Measurements from ENCODE around the gene DIS3L2. TPM values are rescaled to one million over a fixed set of nuclear protein-coding genes. Genes with fewer than 3 reads are reported as not detected.
"Not testable (repeated sequence)": the region's sequence is repeated elsewhere in the genome, so short reads cannot be mapped to it uniquely, and the experiment has no call there.

DIS3L2 gene
- total RNA-seq, 1 experiment from 2014 or later: 15.8 TPM

GRCh38 chr2:232363784-232364615, 402.5 kb downstream of the DIS3L2 start:
- peak; percentile 44 for DNase-seq
- H3K4me3 ChIP-seq (ENCODE audit: low read length): peak overlapping the region; percentile 58
- H3K27me3 ChIP-seq (ENCODE audit: low read length): no peaks in the 10 kb centered on the region
- peak overlapping the region; percentile 99 for H2AFZ ChIP-seq (ENCODE audit: low read length)
- no peaks in the 10 kb centered on the region for H4K20me1 ChIP-seq (ENCODE audit: insufficient read depth, low read depth, low read length)
- H3K27ac ChIP-seq (ENCODE audit: low read length): no peak overlapping the region
- H3K9me2 ChIP-seq (replicated peaks; ENCODE audit: insufficient read depth, low read length): no peaks in the 10 kb centered on the region
- H3K4me1 ChIP-seq (ENCODE audit: low read length): peaks cover 7% of the 10 kb centered on the region
- H3K9me3 ChIP-seq (ENCODE audit: low read length): no peaks in the 10 kb centered on the region
- no peaks in the 10 kb centered on the region for H3K79me2 ChIP-seq (ENCODE audit: low read length)
- H3K4me2 ChIP-seq (ENCODE audit: low read depth, low read length, poor library complexity, severe bottlenecking): peak overlapping the region; percentile 67
- H3K36me3 ChIP-seq (ENCODE audit: insufficient read depth, low read length): no peaks in the 10 kb centered on the region
- peak overlapping the region; percentile 41 for H3K9ac ChIP-seq (ENCODE audit: low read length)

- not testable (repeated sequence) for DNase-seq; H3K4me1 ChIP-seq (ENCODE audit: low read length); H3K9ac ChIP-seq (ENCODE audit: low read length); H3K27ac ChIP-seq (ENCODE audit: low read length); H2AFZ ChIP-seq (ENCODE audit: low read length); H3K4me2 ChIP-seq (ENCODE audit: low read depth, low read length, poor library complexity, severe bottlenecking); H3K79me2 ChIP-seq (ENCODE audit: low read length); H3K36me3 ChIP-seq (ENCODE audit: insufficient read depth, low read length); H3K27me3 ChIP-seq (ENCODE audit: low read length); H4K20me1 ChIP-seq (ENCODE audit: insufficient read depth, low read depth, low read length); H3K9me3 ChIP-seq (ENCODE audit: low read length); H3K9me2 ChIP-seq (replicated peaks; ENCODE audit: insufficient read depth, low read length); H3K4me3 ChIP-seq (ENCODE audit: low read length)
These were observed 403.5 kb downstream of the DIS3L2 start for GRCh38 chr2:232364806-232365594.

GRCh38 chr2:232365621-232366321, 404.3 kb downstream of the DIS3L2 start:
- DNase-seq: peak; percentile 64
- Histone ChIP-seq H3K4me2 (ENCODE audit: low read depth, low read length, poor library complexity, severe bottlenecking) (no peak overlapping the region), H3K79me2 (ENCODE audit: low read length) (no peaks in the 10 kb centered on the region), H3K9ac (ENCODE audit: low read length) (no peak overlapping the region), H3K9me3 (ENCODE audit: low read length) (no peaks in the 10 kb centered on the region), H3K27ac (ENCODE audit: low read length) (no peak overlapping the region), H3K27me3 (ENCODE audit: low read length) (no peaks in the 10 kb centered on the region), H3K4me1 (ENCODE audit: low read length) (peaks cover 7% of the 10 kb centered on the region), H3K36me3 (ENCODE audit: insufficient read depth, low read length) (no peaks in the 10 kb centered on the region), H3K9me2 (replicated peaks; ENCODE audit: insufficient read depth, low read length) (no peaks in the 10 kb centered on the region), H4K20me1 (ENCODE audit: insufficient read depth, low read depth, low read length) (no peaks in the 10 kb centered on the region), H3K4me3 (ENCODE audit: low read length) (no peak overlapping the region), H2AFZ (ENCODE audit: low read length) (no peak overlapping the region)

DNA sequence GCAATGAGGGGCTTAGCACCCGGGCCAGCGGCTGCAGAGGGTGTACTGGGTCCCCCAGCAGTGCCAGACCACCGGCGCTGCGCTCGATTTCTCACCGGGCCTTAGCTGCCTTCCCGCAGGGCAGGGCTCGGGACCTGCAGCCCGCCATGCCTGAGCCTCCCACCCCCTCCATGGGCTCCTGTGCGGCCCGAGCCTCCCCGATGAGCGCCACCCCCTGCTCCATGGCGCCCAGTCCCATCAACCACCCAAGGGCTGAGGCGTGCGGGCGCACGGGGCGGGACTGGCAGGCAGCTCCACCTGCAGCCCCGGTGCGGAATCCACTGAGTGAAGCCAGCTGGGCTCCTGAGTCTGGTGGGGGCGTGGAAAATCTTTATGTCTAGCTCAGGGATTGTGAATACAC, 404.9 kb downstream of the DIS3L2 start:
- H3K4me1 ChIP-seq (ENCODE audit: low read length); DNase-seq; H3K9me3 ChIP-seq (ENCODE audit: low read length); H3K4me3 ChIP-seq (ENCODE audit: low read length); H4K20me1 ChIP-seq (ENCODE audit: insufficient read depth, low read depth, low read length); H3K4me2 ChIP-seq (ENCODE audit: low read depth, low read length, poor library complexity, severe bottlenecking); H3K9ac ChIP-seq (ENCODE audit: low read length); H3K27me3 ChIP-seq (ENCODE audit: low read length); H3K36me3 ChIP-seq (ENCODE audit: insufficient read depth, low read length); H3K27ac ChIP-seq (ENCODE audit: low read length); H3K79me2 ChIP-seq (ENCODE audit: low read length); H2AFZ ChIP-seq (ENCODE audit: low read length); H3K9me2 ChIP-seq (replicated peaks; ENCODE audit: insufficient read depth, low read length): not testable (repeated sequence)

DNA sequence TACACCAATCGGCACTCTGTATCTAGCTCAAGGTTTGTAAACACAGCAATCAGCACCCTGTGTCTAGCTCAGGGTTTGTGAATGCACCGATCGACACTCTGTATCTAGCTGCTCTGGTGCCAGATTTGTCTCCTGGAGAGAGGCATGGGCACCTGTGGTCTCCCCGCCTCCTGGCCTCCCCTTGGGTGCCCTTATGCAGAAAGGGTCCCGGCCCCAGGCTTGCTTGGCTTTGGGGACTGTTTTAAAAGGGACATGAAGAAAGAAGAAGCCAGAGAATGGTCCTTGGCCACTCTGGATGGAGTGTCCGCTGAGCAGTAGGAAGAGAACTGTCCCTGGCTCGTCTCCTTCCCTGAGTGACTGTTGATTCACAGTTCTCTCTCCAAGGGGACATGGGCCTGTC, 405.5 kb downstream of the DIS3L2 start:
- no peak overlapping the region for H2AFZ ChIP-seq (ENCODE audit: low read length)
- H3K27ac ChIP-seq (ENCODE audit: low read length): no peak overlapping the region
- H3K9me2 ChIP-seq (replicated peaks; ENCODE audit: insufficient read depth, low read length): no peaks in the 10 kb centered on the region
- no peak for DNase-seq
- H3K9me3 ChIP-seq (ENCODE audit: low read length): no peaks in the 10 kb centered on the region
- H3K4me2 ChIP-seq (ENCODE audit: low read depth, low read length, poor library complexity, severe bottlenecking): no peak overlapping the region
- no peaks in the 10 kb centered on the region for H3K27me3 ChIP-seq (ENCODE audit: low read length)
- H3K79me2 ChIP-seq (ENCODE audit: low read length): no peaks in the 10 kb centered on the region
- no peak overlapping the region for H3K4me3 ChIP-seq (ENCODE audit: low read length)
- no peak overlapping the region for H3K9ac ChIP-seq (ENCODE audit: low read length)
- H3K4me1 ChIP-seq (ENCODE audit: low read length): peaks cover 7% of the 10 kb centered on the region
- H4K20me1 ChIP-seq (ENCODE audit: insufficient read depth, low read depth, low read length): no peaks in the 10 kb centered on the region
- H3K36me3 ChIP-seq (ENCODE audit: insufficient read depth, low read length): no peaks in the 10 kb centered on the region

GRCh38 chr2:232367591-232368233, 406.2 kb downstream of the DIS3L2 start:
- no peaks in the 10 kb centered on the region for H3K79me2 ChIP-seq (ENCODE audit: low read length)
- H3K27me3 ChIP-seq (ENCODE audit: low read length): no peaks in the 10 kb centered on the region
- H2AFZ ChIP-seq (ENCODE audit: low read length): no peak overlapping the region
- H3K9me3 ChIP-seq (ENCODE audit: low read length): no peaks in the 10 kb centered on the region
- no peaks in the 10 kb centered on the region for H3K36me3 ChIP-seq (ENCODE audit: insufficient read depth, low read length)
- no peak overlapping the region for H3K9ac ChIP-seq (ENCODE audit: low read length)
- no peaks in the 10 kb centered on the region for H3K9me2 ChIP-seq (replicated peaks; ENCODE audit: insufficient read depth, low read length)
- H3K27ac ChIP-seq (ENCODE audit: low read length): no peak overlapping the region
- no peak overlapping the region for H3K4me2 ChIP-seq (ENCODE audit: low read depth, low read length, poor library complexity, severe bottlenecking)
- no peaks in the 10 kb centered on the region for H4K20me1 ChIP-seq (ENCODE audit: insufficient read depth, low read depth, low read length)
- H3K4me3 ChIP-seq (ENCODE audit: low read length): no peak overlapping the region
- H3K4me1 ChIP-seq (ENCODE audit: low read length): peaks cover 7% of the 10 kb centered on the region
- peak; percentile 60 for DNase-seq

DNA sequence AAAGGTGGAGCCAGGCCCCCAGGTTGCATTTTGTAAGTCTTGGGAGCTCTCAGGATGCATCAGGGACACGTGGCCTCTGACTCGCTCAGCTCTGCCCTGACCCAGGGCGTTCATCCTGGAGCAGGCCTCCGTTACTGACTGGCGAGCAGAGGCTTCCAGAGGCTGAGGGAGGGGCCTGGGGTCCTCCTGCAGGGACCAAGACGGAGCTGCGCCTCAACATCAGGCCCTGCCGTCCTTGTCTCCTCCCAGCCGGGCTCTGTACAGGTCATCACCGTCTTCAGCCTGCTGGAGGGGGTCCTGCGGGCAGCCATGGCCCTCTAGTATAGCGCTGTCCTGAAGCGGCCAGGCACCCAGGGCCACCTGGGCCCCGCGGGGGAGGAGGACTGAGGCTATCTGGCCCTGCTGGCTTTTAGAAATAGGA, 406.8 kb downstream of the DIS3L2 start:
- Histone ChIP-seq H3K9me3 (ENCODE audit: low read length) (no peaks in the 10 kb centered on the region), H3K9me2 (replicated peaks; ENCODE audit: insufficient read depth, low read length) (no peaks in the 10 kb centered on the region), H4K20me1 (ENCODE audit: insufficient read depth, low read depth, low read length) (no peaks in the 10 kb centered on the region), H3K27me3 (ENCODE audit: low read length) (no peaks in the 10 kb centered on the region), H3K79me2 (ENCODE audit: low read length) (no peaks in the 10 kb centered on the region), H3K27ac (ENCODE audit: low read length) (no peak overlapping the region), H3K4me2 (ENCODE audit: low read depth, low read length, poor library complexity, severe bottlenecking) (no peak overlapping the region), H2AFZ (ENCODE audit: low read length) (no peak overlapping the region), H3K4me1 (ENCODE audit: low read length) (peaks cover 6% of the 10 kb centered on the region), H3K36me3 (ENCODE audit: insufficient read depth, low read length) (no peaks in the 10 kb centered on the region), H3K4me3 (ENCODE audit: low read length) (no peak overlapping the region), H3K9ac (ENCODE audit: low read length) (no peak overlapping the region)
- no peak for DNase-seq

Measured in Karpas-422 (cell line).